Cardiac muscle cell (in vitro differentiated cells and primary cell): ENCODE results near the gene RIPOR2. TPM values are rescaled to one million over a fixed set of nuclear protein-coding genes. Genes with fewer than 3 reads are reported as not detected.
A peak's percentile ranks its signal among the peaks of the same experiment; 100 is the strongest.

ENCODE experiments used
- DNase-seq, 2 donors: peaks; one replicate each; pipeline versions ENCODE4 v3.0.0 to v3.0.0-alpha.2; 2010 to 2017; ENCODE audit warnings: low read depth in 1 of 2, low spot score in 1 of 2
- H3K27ac ChIP-seq: fragments of 200-600 bp; sonication (generic); 2 replicates; pipeline ENCODE4 v1.5.1; 2016
- H3K27me3 ChIP-seq: fragments of 200-600 bp; sonication (generic); 2 replicates; pipeline ENCODE4 v1.6.0; 2016; ENCODE audit warnings: control low read depth
- H3K36me3 ChIP-seq: fragments of 200-600 bp; sonication (generic); 2 replicates; pipeline ENCODE4 v1.5.1; 2016; ENCODE audit warnings: control low read depth
- H3K4me1 ChIP-seq: fragments of 200-600 bp; sonication (generic); 2 replicates; pipeline ENCODE4 v1.8.1; 2017; ENCODE audit warnings: low read depth, mild to moderate bottlenecking, mixed run types
- H3K4me3 ChIP-seq: fragments of 200-600 bp; sonication (generic); 2 replicates; pipeline ENCODE4 v1.5.1; 2016; ENCODE audit warnings: mild to moderate bottlenecking
- H3K9me3 ChIP-seq: fragments of 200-600 bp; sonication (generic); 2 replicates; pipeline ENCODE4 v1.5.1; 2017; ENCODE audit warnings: low read depth, mild to moderate bottlenecking, control low read depth
- CTCF ChIP-seq: IDR thresholded peaks from 2 replicates; pipeline ENCODE4 v1.5.1; 2012; ENCODE audit warnings: low read depth, mild to moderate bottlenecking, low read length
- polyA plus RNA-seq: library from polyadenylated mRNA; unstranded; fragments of >200 nt; fragmentation: Nextera tagmentation; extraction: Ambion mirVana; gene quantifications from 2 replicates; pipeline ENCODE4 v1.2.1, GENCODE V29; 2016
- total RNA-seq: library from RNA; depleted of rRNA; stranded (reverse); fragments of >200 nt; gene quantifications from 2 replicates; pipeline ENCODE4 v1.2.3, GENCODE V29; 2016

Gene RIPOR2
- total and polyA plus RNA-seq, 2 experiments from 2014 or later: 2.2 to 6.9 TPM

GRCh38 chr6:24923885-24924401, 11.8 kb downstream of the RIPOR2 start:
- no peaks in the 10 kb centered on the region for H3K9me3 ChIP-seq
- no peaks in the 10 kb centered on the region for H3K27me3 ChIP-seq
- H3K27ac ChIP-seq: no peak overlapping the region
- peaks cover 24% of the 10 kb centered on the region for H3K4me1 ChIP-seq
- no peaks in the 10 kb centered on the region for H3K36me3 ChIP-seq
- no peak for DNase-seq
- no peak for TF ChIP-seq CTCF
- H3K4me3 ChIP-seq: no peak overlapping the region

DNA sequence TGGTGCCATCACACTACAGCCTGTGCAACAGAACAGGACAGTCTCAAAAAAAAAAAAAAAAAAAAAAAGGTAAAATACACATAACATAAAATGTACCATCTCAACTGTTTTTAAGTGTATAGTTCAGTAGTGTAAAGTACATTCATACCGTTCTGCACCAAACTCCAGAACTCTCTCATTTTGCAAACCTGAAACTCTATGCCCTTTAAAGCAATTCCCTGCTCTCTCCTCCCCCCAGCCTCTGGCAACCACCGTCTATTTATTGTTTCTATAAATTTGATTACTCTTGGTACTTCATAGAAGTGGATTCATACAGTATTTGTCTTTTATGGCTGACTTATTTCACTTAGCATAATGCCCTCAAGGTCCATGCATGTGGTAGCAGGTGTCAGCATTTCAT, 12.9 kb downstream of the RIPOR2 start:
- Histone ChIP-seq H3K27me3 (no peaks in the 10 kb centered on the region), H3K4me3 (no peak overlapping the region), H3K36me3 (no peaks in the 10 kb centered on the region), H3K4me1 (peaks cover 20% of the 10 kb centered on the region), H3K27ac (no peak overlapping the region), H3K9me3 (no peaks in the 10 kb centered on the region)
- no peak for TF ChIP-seq CTCF
- no peak for DNase-seq

- no peak for DNase-seq
- no peak for TF ChIP-seq CTCF
- Histone ChIP-seq H3K27ac (no peak overlapping the region), H3K4me1 (peaks cover 20% of the 10 kb centered on the region), H3K4me3 (no peak overlapping the region), H3K27me3 (no peaks in the 10 kb centered on the region), H3K9me3 (no peaks in the 10 kb centered on the region), H3K36me3 (no peaks in the 10 kb centered on the region)
Measured at GRCh38 chr6:24922170-24922569, 13.6 kb downstream of the RIPOR2 start.

DNA sequence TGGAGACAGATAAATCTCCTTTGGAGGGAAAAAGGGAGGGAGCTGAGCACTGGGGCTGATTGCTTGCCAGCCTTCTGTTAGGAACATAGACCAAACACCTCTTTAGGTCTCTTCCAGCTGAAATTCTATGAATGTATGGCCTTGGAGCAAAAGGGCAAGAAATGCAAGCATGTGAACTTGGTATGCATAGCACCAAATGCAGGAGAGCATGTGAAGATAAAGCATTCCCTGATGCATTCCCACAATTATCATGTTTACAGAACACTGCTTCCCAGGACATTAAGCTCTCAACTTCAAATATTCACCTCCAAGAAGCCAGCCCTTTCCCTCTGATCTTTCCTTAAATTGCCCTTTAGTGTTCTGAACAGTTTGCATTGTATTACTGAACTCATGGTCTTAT, 15.6 kb downstream of the RIPOR2 start:
- H3K27me3 ChIP-seq: no peaks in the 10 kb centered on the region
- H3K4me1 ChIP-seq: peaks cover 20% of the 10 kb centered on the region
- no peak for TF ChIP-seq CTCF

DNA sequence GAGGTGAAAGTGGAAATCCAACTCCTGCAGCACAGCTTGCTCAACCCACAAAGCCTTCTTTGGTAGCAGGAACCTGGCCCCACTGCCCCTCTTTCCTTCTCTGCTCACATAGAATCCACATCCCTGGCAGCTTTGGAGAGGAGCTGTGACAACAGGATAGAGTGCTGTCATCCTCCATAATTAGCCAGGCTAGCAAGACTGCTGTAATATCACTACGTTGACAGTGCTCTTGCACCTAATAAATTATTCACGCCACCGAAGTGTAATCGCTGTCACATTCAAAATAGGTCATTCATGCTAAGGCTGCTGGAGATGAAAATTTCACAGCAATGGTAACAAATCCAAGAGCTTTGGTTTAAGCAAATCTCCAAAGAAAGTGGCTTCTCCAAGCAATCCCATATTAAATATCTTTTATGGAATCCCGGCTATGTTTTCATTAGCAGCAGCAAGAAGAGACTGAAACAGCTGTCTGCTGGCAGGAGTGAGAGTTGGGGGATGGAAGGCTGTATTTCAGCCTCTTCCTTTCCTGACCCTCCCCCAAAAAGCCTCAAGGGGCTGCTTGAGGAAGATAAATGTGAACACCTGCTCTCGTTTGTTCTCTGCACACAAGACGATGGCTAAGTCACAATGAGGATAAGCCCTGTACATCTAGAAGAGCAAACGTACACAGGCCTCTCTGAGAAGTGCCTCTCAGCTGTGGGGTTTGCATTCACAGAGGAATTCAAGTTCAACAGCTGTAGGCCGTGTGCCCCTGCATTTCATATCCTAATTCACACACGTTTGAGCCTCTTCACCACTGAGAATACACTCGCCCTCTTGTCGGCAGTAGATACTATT, 16.5 kb downstream of the RIPOR2 start:
- no peak for TF ChIP-seq CTCF
- H3K4me3 ChIP-seq: no peak overlapping the region
- H3K27me3 ChIP-seq: no peaks in the 10 kb centered on the region
- peaks cover 20% of the 10 kb centered on the region for H3K4me1 ChIP-seq
- no peak for DNase-seq
- H3K36me3 ChIP-seq: no peaks in the 10 kb centered on the region
- H3K27ac ChIP-seq: peak overlapping the region; percentile 42
- H3K9me3 ChIP-seq: no peaks in the 10 kb centered on the region

More for the DNA sequence above, 15.6 kb downstream of the RIPOR2 start:
- no peak overlapping the region for H3K27ac ChIP-seq
- H3K9me3 ChIP-seq: no peaks in the 10 kb centered on the region
- no peak for DNase-seq
- no peak overlapping the region for H3K4me3 ChIP-seq
- H3K36me3 ChIP-seq: no peaks in the 10 kb centered on the region
